Type B pancreatic cell (in vitro differentiated cells): ENCODE data around the gene FRAS1. TPM values are rescaled to one million over a fixed set of nuclear protein-coding genes. Genes with fewer than 3 reads are reported as not detected.

Experiments used
- DNase-seq: peaks from one replicate; pipeline ENCODE4 v3.0.0; 2021; ENCODE audit warnings: mixed read lengths; ENCODE audit not compliant: unreplicated experiment; ENCODE audit errors: extremely low spot score
- H3K27ac Mint-ChIP-seq: 2 replicates; pipeline ENCODE4 v1.8.0; 2021; ENCODE audit warnings: mild to moderate bottlenecking, mixed read lengths
- H3K27me3 Mint-ChIP-seq: 2 replicates; pipeline ENCODE4 v1.8.0; 2021; ENCODE audit warnings: mixed read lengths
- H3K36me3 Mint-ChIP-seq: 2 replicates; pipeline ENCODE4 v1.8.0; 2021; ENCODE audit warnings: mixed read lengths
- H3K4me1 Mint-ChIP-seq: one replicate; pipeline ENCODE4 v1.8.0; 2021; ENCODE audit warnings: mixed read lengths; ENCODE audit not compliant: unreplicated experiment
- H3K4me3 Mint-ChIP-seq: 2 replicates; pipeline ENCODE4 v1.8.0; 2021; ENCODE audit warnings: mild to moderate bottlenecking, mixed read lengths
- H3K9me3 Mint-ChIP-seq: 2 replicates; pipeline ENCODE4 v1.8.0; 2021; ENCODE audit warnings: mixed read lengths
- CTCF ChIP-seq: fragments of 200-600 bp; sonication (generic); conservative IDR thresholded peaks from 2 replicates; pipeline ENCODE4 v1.5.0; 2021; ENCODE audit warnings: antibody characterized with exemption, mild to moderate bottlenecking
- total RNA-seq: library from RNA; stranded (reverse); gene quantifications from 2 replicates; pipeline ENCODE4 v1.2.1, GENCODE V29; 2021; ENCODE audit warnings: low replicate concordance

The FRAS1 gene
- total RNA-seq, 1 donor from 2014 or later = 37.7 TPM

GRCh38 chr4:78292341-78292740, 235.2 kb downstream of the FRAS1 start:
- TF ChIP-seq CTCF = no peak
- Mint-ChIP-seq H3K9me3 (no peaks in the 10 kb centered on the region), H3K4me3 (no peak overlapping the region), H3K36me3 (peaks cover 19% of the 10 kb centered on the region), H3K27me3 (no peaks in the 10 kb centered on the region), H3K4me1 (peaks cover 47% of the 10 kb centered on the region), H3K27ac (no peak overlapping the region)
- no peak for DNase-seq

DNA sequence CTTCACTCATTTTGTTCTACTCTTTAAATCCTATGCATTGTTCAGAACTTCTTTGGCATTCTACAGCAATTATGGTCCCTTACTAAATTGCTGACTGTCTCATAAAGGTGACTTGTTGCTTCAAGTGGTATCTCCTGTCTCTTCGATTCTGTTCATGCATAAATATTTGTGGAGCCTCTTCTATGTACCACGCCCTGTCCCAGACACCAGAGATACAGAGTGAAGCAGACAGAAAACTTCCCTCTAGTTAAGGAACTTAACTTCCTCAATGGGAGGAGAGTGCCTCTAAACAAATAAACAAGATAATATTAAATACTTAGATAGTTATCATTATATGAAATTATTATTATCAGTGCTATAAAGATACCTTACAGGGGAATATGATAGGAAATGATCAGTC, 235.7 kb downstream of the FRAS1 start:
- peaks cover 16% of the 10 kb centered on the region for H3K36me3 Mint-ChIP-seq
- no peak overlapping the region for H3K4me3 Mint-ChIP-seq
- peaks cover 48% of the 10 kb centered on the region for H3K4me1 Mint-ChIP-seq
- no peaks in the 10 kb centered on the region for H3K9me3 Mint-ChIP-seq
- TF ChIP-seq CTCF = no peak
- no peak overlapping the region for H3K27ac Mint-ChIP-seq
- no peaks in the 10 kb centered on the region for H3K27me3 Mint-ChIP-seq
- no peak for DNase-seq

GRCh38 chr4:78293348-78293747, 236.2 kb downstream of the FRAS1 start:
- Mint-ChIP-seq H3K4me1 (peaks cover 47% of the 10 kb centered on the region), H3K27me3 (no peaks in the 10 kb centered on the region), H3K36me3 (peaks cover 13% of the 10 kb centered on the region), H3K9me3 (no peaks in the 10 kb centered on the region), H3K27ac (no peak overlapping the region), H3K4me3 (no peak overlapping the region)
- TF ChIP-seq CTCF = no peak
- no peak for DNase-seq

- Mint-ChIP-seq H3K4me3 (no peak overlapping the region), H3K36me3 (peaks cover 11% of the 10 kb centered on the region), H3K9me3 (no peaks in the 10 kb centered on the region), H3K27me3 (no peaks in the 10 kb centered on the region), H3K27ac (no peak overlapping the region), H3K4me1 (peaks cover 47% of the 10 kb centered on the region)
- no peak for TF ChIP-seq CTCF
- DNase-seq = no peak
Observed at GRCh38 chr4:78293821-78294301, 236.7 kb downstream of the FRAS1 start.

GRCh38 chr4:78296261-78296660, 239.1 kb downstream of the FRAS1 start:
- no peak for DNase-seq
- Mint-ChIP-seq H3K9me3 (no peaks in the 10 kb centered on the region), H3K27ac (no peak overlapping the region), H3K27me3 (no peaks in the 10 kb centered on the region), H3K4me1 (peaks cover 48% of the 10 kb centered on the region), H3K4me3 (no peak overlapping the region), H3K36me3 (peaks cover 9% of the 10 kb centered on the region)
- no peak for TF ChIP-seq CTCF
